H9 (cell line): ENCODE measurements around the gene MOV10L1. TPM values are rescaled to one million over a fixed set of nuclear protein-coding genes. Genes with fewer than 3 reads are reported as not detected.
A peak's percentile ranks its signal among the peaks of the same experiment; 100 is the strongest.

Experiments
- DNase-seq: peaks from one replicate; pipeline ENCODE4 v3.0.0-alpha.2; 2017
- H2AFZ ChIP-seq: one replicate; pipeline ENCODE4 v1.6.1; 2013; ENCODE audit warnings: mild to moderate bottlenecking, low read length, control low read depth, moderate library complexity
- H2AK5ac ChIP-seq: 2 replicates; pipeline ENCODE4 v1.6.1; 2013; ENCODE audit warnings: low read length, control low read depth, mixed read lengths; ENCODE audit not compliant: insufficient read length
- H2BK120ac ChIP-seq: one replicate; pipeline ENCODE4 v1.6.1; 2013; ENCODE audit warnings: low read depth, mild to moderate bottlenecking, low read length, control low read depth, inconsistent platforms; ENCODE audit not compliant: poor library complexity, severe bottlenecking
- H2BK12ac ChIP-seq: 2 replicates; pipeline ENCODE4 v1.6.1; 2013; ENCODE audit warnings: low read length, control low read depth, mixed read lengths, low read depth; ENCODE audit not compliant: insufficient read length
- H2BK15ac ChIP-seq: 2 replicates; pipeline ENCODE4 v1.6.1; 2013; ENCODE audit warnings: low read depth, low read length, control low read depth
- H2BK20ac ChIP-seq: one replicate; pipeline ENCODE4 v1.6.1; 2013; ENCODE audit warnings: low read depth, mild to moderate bottlenecking, low read length, control low read depth, inconsistent platforms; ENCODE audit not compliant: poor library complexity, severe bottlenecking
- H2BK5ac ChIP-seq: 2 replicates; pipeline ENCODE4 v1.6.1; 2013; ENCODE audit warnings: low read length, control low read depth, mixed read lengths; ENCODE audit not compliant: insufficient read length
- H3K14ac ChIP-seq: 2 replicates; pipeline ENCODE4 v1.6.1; 2013; ENCODE audit warnings: low read length, control low read depth; ENCODE audit not compliant: insufficient read depth
- H3K18ac ChIP-seq: 2 replicates; pipeline ENCODE4 v1.6.1; 2013; ENCODE audit warnings: low read depth, mild to moderate bottlenecking, mixed read lengths, low read length, control low read depth; ENCODE audit not compliant: insufficient read length
- H3K23ac ChIP-seq: 2 replicates; pipeline ENCODE4 v1.6.1; 2013; ENCODE audit warnings: low read length, control low read depth, mixed read lengths, low read depth; ENCODE audit not compliant: insufficient read length
- H3K23me2 ChIP-seq: 2 replicates; pipeline ENCODE4 v1.6.1; 2013; ENCODE audit warnings: low read depth, mild to moderate bottlenecking, mixed read lengths, low read length, control low read depth; ENCODE audit not compliant: insufficient read length, poor library complexity, severe bottlenecking
- H3K27ac ChIP-seq: 2 replicates; pipeline ENCODE4 v1.5.1; 2013; ENCODE audit warnings: low read length, control low read depth, mixed read lengths, low read depth; ENCODE audit not compliant: insufficient read length
- H3K27me3 ChIP-seq: 2 replicates; pipeline ENCODE4 v1.6.1; 2013; ENCODE audit warnings: low read length, control low read depth, inconsistent platforms; ENCODE audit not compliant: insufficient read depth
- H3K4ac ChIP-seq: 2 replicates; pipeline ENCODE4 v1.6.1; 2013; ENCODE audit warnings: low read depth, mild to moderate bottlenecking, control low read depth, inconsistent platforms, low read length, moderate library complexity
- H3K4me1 ChIP-seq: 2 replicates; pipeline ENCODE4 v1.6.1; 2013; ENCODE audit warnings: low read length, control low read depth, inconsistent platforms; ENCODE audit not compliant: insufficient read depth
- H3K4me2 ChIP-seq: 2 replicates; pipeline ENCODE4 v1.6.1; 2013; ENCODE audit warnings: low read length, control low read depth, mixed read lengths; ENCODE audit not compliant: insufficient read length, insufficient read depth
- H3K56ac ChIP-seq: 2 replicates; pipeline ENCODE4 v1.6.1; 2013; ENCODE audit warnings: low read depth, mild to moderate bottlenecking, mixed read lengths, low read length, control low read depth; ENCODE audit not compliant: insufficient read length
- H3K79me1 ChIP-seq: 2 replicates; pipeline ENCODE4 v1.6.1; 2013; ENCODE audit warnings: low read depth, mild to moderate bottlenecking, moderate library complexity, low read length, control low read depth, inconsistent platforms; ENCODE audit not compliant: insufficient read depth, poor library complexity, severe bottlenecking
- H3K79me2 ChIP-seq: 2 replicates; pipeline ENCODE4 v1.6.1; 2013; ENCODE audit warnings: low read length, control low read depth, inconsistent platforms; ENCODE audit not compliant: insufficient read depth
- H3K9ac ChIP-seq: 2 replicates; pipeline ENCODE4 v1.6.1; 2013; ENCODE audit warnings: low read length, control low read depth, mixed read lengths; ENCODE audit not compliant: insufficient read length; ENCODE audit errors: extremely low read depth
- H3K9me3 ChIP-seq: one replicate; pipeline ENCODE4 v1.6.1; 2013; ENCODE audit warnings: low read depth, low read length, inconsistent platforms; ENCODE audit not compliant: control insufficient read depth
- H3T11ph ChIP-seq: one replicate; pipeline ENCODE4 v1.6.1; 2013; ENCODE audit warnings: mild to moderate bottlenecking, low read length, control low read depth, inconsistent platforms
- H4K20me1 ChIP-seq: one replicate; pipeline ENCODE4 v1.6.1; 2013; ENCODE audit not compliant: control insufficient read depth, insufficient read length, insufficient read depth
- H4K5ac ChIP-seq: 2 replicates; pipeline ENCODE4 v1.6.1; 2013; ENCODE audit warnings: low read depth, mild to moderate bottlenecking, mixed read lengths, low read length, control low read depth; ENCODE audit not compliant: insufficient read length
- H4K8ac ChIP-seq: replicated peaks from 2 replicates; pipeline ENCODE4 v1.6.1; 2013; ENCODE audit warnings: low read length, control low read depth, mixed read lengths, low read depth; ENCODE audit not compliant: insufficient read length
- H4K91ac ChIP-seq: 2 replicates; pipeline ENCODE4 v1.6.1; 2013; ENCODE audit warnings: low read depth, mild to moderate bottlenecking, moderate library complexity, mixed read lengths, low read length, control low read depth; ENCODE audit not compliant: insufficient read length
- H3K27ac Mint-ChIP-seq, 3 experiments: 2 replicates in 2 of 3; 3 replicates in 1 of 3; pipeline ENCODE4 v1.8.0; 2020 to 2021; ENCODE audit warnings: mixed read lengths in 3 of 3, mild to moderate bottlenecking in 1 of 3, moderate library complexity in 1 of 3
- H3K27me3 Mint-ChIP-seq: 2 replicates; pipeline ENCODE4 v1.8.0; 2021; ENCODE audit warnings: low read depth, mild to moderate bottlenecking, moderate library complexity, mixed read lengths
- H3K36me3 Mint-ChIP-seq, 3 experiments: 2 replicates in 2 of 3; 3 replicates in 1 of 3; pipeline ENCODE4 v1.8.0; 2020 to 2021; ENCODE audit warnings: low read depth in 3 of 3, mixed read lengths in 3 of 3; ENCODE audit not compliant: insufficient read depth in 1 of 3
- H3K4me1 Mint-ChIP-seq, 2 experiments: 2 replicates each; pipeline ENCODE4 v1.8.0; 2020; ENCODE audit warnings: mixed read lengths in 2 of 2
- H3K4me3 Mint-ChIP-seq, 2 experiments: 2 replicates in 1 of 2; 3 replicates in 1 of 2; pipeline ENCODE4 v1.8.0; 2020 to 2021; ENCODE audit warnings: mild to moderate bottlenecking in 2 of 2, mixed read lengths in 2 of 2, moderate library complexity in 1 of 2
- H3K9me3 Mint-ChIP-seq, 2 experiments: 2 replicates in 1 of 2; 3 replicates in 1 of 2; pipeline ENCODE4 v1.8.0; 2020; ENCODE audit warnings: mild to moderate bottlenecking in 2 of 2, mixed read lengths in 2 of 2, moderate library complexity in 1 of 2
- CTCF ChIP-seq: fragments of 200-600 bp; sonication (generic); conservative IDR thresholded peaks from 3 replicates; pipeline ENCODE4 v1.8.0; 2021; ENCODE audit warnings: antibody characterized with exemption, mild to moderate bottlenecking
- WGBS: extraction: QIAGEN DNeasy Blood & Tissue Kit; methylation state at CpG from one replicate; pipeline ENCODE4 v1.1.7; 2013; ENCODE audit warnings: missing lambda C conversion rate, low lambda C conversion rate, mixed read lengths; ENCODE audit not compliant: insufficient read length; ENCODE audit errors: extremely low coverage; 5-methylcytosine and 5-hydroxymethylcytosine counted together
- total RNA-seq: library from RNA; stranded (reverse); gene quantifications from 2 replicates; pipeline ENCODE4 v1.2.1, GENCODE V29; 2021

The MOV10L1 gene
- total RNA-seq, 1 experiment from 2014 or later = not detected

GRCh38 chr22:50189184-50189848 is 99.5 kb downstream of the MOV10L1 start:
- H3K18ac ChIP-seq = no peak overlapping the region

More at GRCh38 chr22:50189184-50189848, 99.5 kb downstream of the MOV10L1 start:
- Mint-ChIP-seq H3K27me3 (no peaks in the 10 kb centered on the region; the same call in 1 of the 2 replicates), H3K27ac (peak overlapping the region in 1 of 3 experiments; percentile 86; a peak in 2 of 7 replicates), H3K9me3 (no peaks in the 10 kb centered on the region), H3K4me3 (no peak overlapping the region), H3K4me1 (peaks cover 10 to 26% of the 10 kb centered on the region in 2 experiments), H3K36me3 (peaks cover 4 to 6% (median 5%) of the 10 kb centered on the region in 3 experiments)
- peaks cover 17% of the 10 kb centered on the region for H3K23me2 ChIP-seq
- H2AK5ac ChIP-seq = no peak overlapping the region
- H4K91ac ChIP-seq = no peak overlapping the region
- H2AFZ ChIP-seq = no peak overlapping the region
- H3K4me2 ChIP-seq = no peak overlapping the region
- no CpG with 5 or more reads among the region's 20 CpGs for WGBS
- H2BK20ac ChIP-seq = no peak overlapping the region
- H2BK120ac ChIP-seq = no peak overlapping the region
- H3K79me1 ChIP-seq = no peaks in the 10 kb centered on the region
- H3K27me3 ChIP-seq = no peaks in the 10 kb centered on the region
- H3K9ac ChIP-seq = no peak overlapping the region
- H4K20me1 ChIP-seq = no peaks in the 10 kb centered on the region
- no peak overlapping the region for H3T11ph ChIP-seq
- H3K14ac ChIP-seq = no peak overlapping the region; the same call in 1 of the 2 replicates
- no peaks in the 10 kb centered on the region for H3K4me1 ChIP-seq
- no peak overlapping the region for H2BK12ac ChIP-seq
- H3K79me2 ChIP-seq = peaks cover 5% of the 10 kb centered on the region; the same call in 1 of the 2 replicates
- H4K5ac ChIP-seq = no peak overlapping the region
- H3K9me3 ChIP-seq = no peaks in the 10 kb centered on the region
- no peak for DNase-seq
- TF ChIP-seq CTCF = no peak
- no peak overlapping the region for H4K8ac ChIP-seq
- no peak overlapping the region for H3K27ac ChIP-seq
- no peak overlapping the region for H3K23ac ChIP-seq
- H3K56ac ChIP-seq = no peak overlapping the region
- no peak overlapping the region for H2BK5ac ChIP-seq
- no peak overlapping the region for H3K4ac ChIP-seq
- H2BK15ac ChIP-seq = no peak overlapping the region
